ENCODE results near the gene SDK2. TPM values are rescaled to one million over a fixed set of nuclear protein-coding genes. Genes with fewer than 3 reads are reported as not detected.

SDK2 gene
- total and polyA plus RNA-seq, 9 of the 15 experiments (the other 6 are each of a cell fraction or from before 2014, with no cell fraction given): 0.04 TPM; not detected in 8

GRCh38 chr17:73304971-73305812 lies 339.1 kb downstream of the SDK2 start (continued):
- TF ChIP-seq FOSL1 (tag; conservative IDR thresholded peaks at IDR 0.05) (no peak; the same call in 1 of the 2 replicates), HNRNPK (IDR thresholded peaks at IDR 0.05; ENCODE audit: low read depth, low read length, poor library complexity, severe bottlenecking) (no peak), ZBTB5 (IDR thresholded peaks at IDR 0.05) (no peak), CBX1 (IDR thresholded peaks at IDR 0.05; ENCODE audit: low read depth) (no peak), ZNF175 (CRISPR knock-in tag; IDR thresholded peaks at IDR 0.05; ENCODE audit: low read depth) (0 out of 2 replicates have a peak, but pooled peaks have one; percentile 45), POLR2B (IDR thresholded peaks at IDR 0.05; ENCODE audit: low read depth, partially characterized antibody) (no peak), DIDO1 (tag; IDR thresholded peaks at IDR 0.05; ENCODE audit: low read depth) (no peak), ZNF121 (CRISPR knock-in tag; conservative IDR thresholded peaks at IDR 0.05) (no peak), PHB2 (IDR thresholded peaks at IDR 0.05; ENCODE audit: low read depth) (no peak), LEF1 (IDR thresholded peaks at IDR 0.05) (no peak), ZNF146 (CRISPR knock-in tag; IDR thresholded peaks at IDR 0.05; ENCODE audit: unreplicated experiment) (no peak), MAX (CRISPR knock-in tag; IDR thresholded peaks at IDR 0.05) (peak; percentile 61), XRCC3 (IDR thresholded peaks at IDR 0.05) (no peak), ZNF282 (CRISPR knock-in tag; IDR thresholded peaks at IDR 0.05) (no peak), RAD21 (CRISPR knock-in tag; conservative IDR thresholded peaks at IDR 0.05 in 1 of 2, IDR thresholded peaks at IDR 0.05 in 1 of 2) (peak; percentile 34 to 65), NFIX (CRISPR knock-in tag; IDR thresholded peaks at IDR 0.05; ENCODE audit: low read depth) (no peak), MYC (IDR thresholded peaks at IDR 0.05; ENCODE audit: low read depth, low read length) (peak; percentile 59), MYC (CRISPR knock-in tag; IDR thresholded peaks at IDR 0.05; ENCODE audit: borderline replicate concordance, low read depth) (0 out of 2 replicates have a peak, but pooled peaks have one; percentile 53), KDM5B (IDR thresholded peaks at IDR 0.05; ENCODE audit: insufficient replicate concordance, low read depth, low read length) (no peak), ATF3 (IDR thresholded peaks at IDR 0.05) (peak; percentile 22; the same call in 1 of the 2 replicates), ATF3 (CRISPR knock-in tag; conservative IDR thresholded peaks at IDR 0.05) (no peak)
- TF ChIP-seq, protein P1, sequence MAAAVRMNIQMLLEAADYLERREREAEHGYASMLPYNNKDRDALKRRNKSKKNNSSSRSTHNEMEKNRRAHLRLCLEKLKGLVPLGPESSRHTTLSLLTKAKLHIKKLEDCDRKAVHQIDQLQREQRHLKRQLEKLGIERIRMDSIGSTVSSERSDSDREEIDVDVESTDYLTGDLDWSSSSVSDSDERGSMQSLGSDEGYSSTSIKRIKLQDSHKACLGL (CRISPR knock-in tag; IDR thresholded peaks at IDR 0.05; ENCODE audit: borderline replicate concordance, poor library complexity, severe bottlenecking): no peak
- TF ChIP-seq, protein P2, sequence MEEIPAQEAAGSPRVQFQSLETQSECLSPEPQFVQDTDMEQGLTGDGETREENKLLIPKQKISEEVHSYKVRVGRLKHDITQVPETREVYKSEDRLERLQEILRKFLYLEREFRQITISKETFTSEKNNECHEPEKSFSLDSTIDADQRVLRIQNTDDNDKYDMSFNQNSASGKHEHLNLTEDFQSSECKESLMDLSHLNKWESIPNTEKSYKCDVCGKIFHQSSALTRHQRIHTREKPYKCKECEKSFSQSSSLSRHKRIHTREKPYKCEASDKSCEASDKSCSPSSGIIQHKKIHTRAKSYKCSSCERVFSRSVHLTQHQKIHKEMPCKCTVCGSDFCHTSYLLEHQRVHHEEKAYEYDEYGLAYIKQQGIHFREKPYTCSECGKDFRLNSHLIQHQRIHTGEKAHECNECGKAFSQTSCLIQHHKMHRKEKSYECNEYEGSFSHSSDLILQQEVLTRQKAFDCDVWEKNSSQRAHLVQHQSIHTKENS (CRISPR knock-in tag; IDR thresholded peaks at IDR 0.05): no peak

Data from K562 (cell line).